Lung microvascular endothelial cell (primary cell): ENCODE results near the gene RXRA. TPM values are rescaled to one million over a fixed set of nuclear protein-coding genes. Genes with fewer than 3 reads are reported as not detected.

ENCODE experiments used
- DNase-seq, 2 donors: peaks; one replicate each; pipeline versions ENCODE4 v3.0.0 to v3.0.0-alpha.2; 2010; ENCODE audit warnings: low read depth in 2 of 2
- total RNA-seq: library from RNA; depleted of rRNA; stranded (reverse); fragments of >200 nt; gene quantifications from 2 replicates; pipeline ENCODE4 v1.2.1, GENCODE V29; 2014

RXRA gene
- total RNA-seq, 1 donor from 2014 or later, result 14.9 TPM

GRCh38 chr9:134336228-134336627, 10.0 kb downstream of the RXRA start:
- DNase-seq, result no peak

GRCh38 chr9:134336924-134337323, 10.7 kb downstream of the RXRA start:
- no peak for DNase-seq

DNA sequence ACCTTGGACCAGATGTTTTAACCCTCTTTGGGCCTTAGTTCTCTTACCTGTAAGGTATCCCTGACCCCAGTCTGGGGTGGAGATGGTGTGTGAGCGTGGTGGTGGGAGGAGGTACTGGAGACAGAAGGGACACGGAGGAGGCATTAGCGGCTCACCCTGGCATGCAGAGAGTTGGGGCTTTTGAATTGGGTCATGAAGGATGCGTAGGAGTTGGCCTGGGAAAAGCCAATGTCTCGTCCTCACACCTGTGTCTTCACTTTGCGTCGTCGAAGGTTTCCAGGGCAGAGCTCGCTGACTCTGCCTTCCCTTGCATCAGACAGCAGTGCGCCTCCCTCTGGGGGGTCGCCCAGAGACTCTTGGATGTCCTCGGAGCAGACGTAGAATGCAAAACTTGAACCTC, 11.2 kb downstream of the RXRA start:
- DNase-seq, result no peak

GRCh38 chr9:134338394-134339182, 12.3 kb downstream of the RXRA start:
- DNase-seq, result peak in 1 of 2 donors; percentile 79

DNA sequence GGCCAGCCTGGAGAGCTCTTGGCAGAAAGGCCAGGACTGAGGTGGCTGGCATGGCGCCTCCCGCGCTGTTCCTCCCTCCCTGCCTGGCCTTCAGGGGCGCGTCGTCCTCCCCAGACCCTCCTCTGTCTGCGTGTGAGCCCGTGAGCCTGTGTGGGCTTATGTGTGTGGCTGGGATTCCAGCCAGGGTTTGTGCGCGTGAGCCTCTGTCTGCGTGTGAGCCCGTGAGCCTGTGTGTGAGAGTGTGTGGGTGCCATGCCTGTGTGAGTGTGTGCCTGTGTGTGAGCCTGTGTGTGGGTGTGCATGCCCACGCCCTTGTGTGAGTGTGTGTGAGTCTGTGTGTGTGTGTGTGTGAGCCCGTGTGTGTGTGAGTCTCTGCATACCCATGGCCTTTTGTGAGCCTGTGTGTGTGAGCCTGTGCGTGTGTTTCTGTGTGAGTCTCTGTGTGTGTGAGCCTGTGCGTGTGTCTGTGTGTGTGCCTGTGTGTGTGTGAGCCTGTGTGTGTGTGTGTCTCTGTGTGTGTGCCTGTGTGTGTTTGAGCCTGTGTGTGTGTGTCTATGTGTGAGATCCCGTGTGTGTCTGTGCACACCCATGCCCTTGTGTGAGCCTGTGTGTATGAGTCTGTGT, 13.0 kb downstream of the RXRA start:
- DNase-seq, result peak; percentile 35 to 81

DNA sequence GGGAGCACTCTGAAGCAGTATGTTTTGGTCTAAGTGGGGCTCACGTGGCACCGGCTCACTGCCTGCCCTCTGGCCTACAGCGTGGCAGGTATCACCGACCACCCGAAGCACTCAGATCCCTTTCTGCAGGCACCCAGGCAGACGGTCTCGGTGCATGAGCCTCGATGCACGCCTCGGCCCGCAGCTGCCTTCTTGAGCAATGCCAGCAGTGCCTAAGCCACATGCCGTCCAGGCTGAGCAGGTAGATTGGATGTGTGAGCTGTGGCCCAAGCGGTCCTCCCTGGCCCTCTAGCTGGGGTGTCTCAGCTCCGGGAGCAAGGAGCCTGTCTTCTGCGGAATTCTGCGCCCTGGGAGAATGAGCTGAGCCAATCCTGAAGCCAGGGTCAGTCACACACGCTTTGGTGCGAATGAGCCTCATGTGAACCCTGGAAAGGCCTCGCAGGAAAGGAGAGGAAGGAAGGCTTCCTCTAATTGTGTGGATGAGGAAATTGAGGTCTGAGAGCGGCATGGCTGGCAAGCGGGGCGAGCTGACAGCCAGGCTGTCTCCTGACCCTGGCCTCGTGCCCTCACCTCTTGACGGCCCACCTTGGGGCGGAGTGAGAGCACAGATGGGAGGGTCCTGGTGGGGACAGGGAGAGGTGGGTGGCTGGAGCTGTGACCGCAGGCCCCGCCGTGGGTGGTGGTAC, 14.4 kb downstream of the RXRA start:
- peak; percentile 86 to 90 for DNase-seq

DNA sequence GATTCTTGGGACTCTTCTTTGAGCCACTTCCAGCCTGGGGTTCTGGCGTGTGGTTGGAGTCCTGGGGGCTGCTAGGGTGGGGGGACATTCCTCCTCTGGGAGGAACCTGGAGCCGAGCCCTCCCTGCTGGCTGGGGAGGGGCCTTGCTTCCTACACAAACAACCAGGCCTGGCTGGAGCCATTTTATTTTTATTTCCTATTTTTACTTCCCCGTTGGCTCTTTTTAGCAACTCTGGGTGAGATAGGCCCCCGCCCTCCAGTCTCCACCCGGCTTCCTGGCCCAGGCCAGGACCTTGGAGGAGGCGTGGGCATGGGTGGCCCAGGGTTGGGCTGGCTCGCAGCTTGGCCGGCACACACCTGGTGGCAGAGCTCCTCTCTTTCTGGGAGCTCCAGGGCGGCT, 15.1 kb downstream of the RXRA start:
- peak in 1 of 2 donors; percentile 76 for DNase-seq

- DNase-seq, result no peak
Observed at GRCh38 chr9:134341929-134342745, 15.9 kb downstream of the RXRA start.

DNA sequence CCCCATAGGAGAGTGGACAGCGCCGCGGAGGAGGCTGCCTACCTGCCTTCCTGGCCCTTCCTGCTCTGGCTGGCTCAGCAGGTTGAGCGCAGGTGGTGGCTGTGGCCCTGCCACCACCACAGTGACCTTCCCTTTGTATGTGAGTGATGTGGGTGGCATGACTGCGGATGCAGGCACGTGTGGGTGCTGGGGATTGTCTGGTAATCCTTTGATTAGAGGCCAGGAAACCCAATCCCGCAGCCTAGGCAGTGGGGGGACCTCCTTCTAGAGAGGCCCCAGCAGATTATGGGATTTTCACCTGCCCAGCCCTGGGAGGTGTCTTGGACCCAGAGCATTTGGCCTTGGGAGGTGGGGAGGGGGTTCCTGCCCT, 16.5 kb downstream of the RXRA start:
- DNase-seq, result no peak

DNA sequence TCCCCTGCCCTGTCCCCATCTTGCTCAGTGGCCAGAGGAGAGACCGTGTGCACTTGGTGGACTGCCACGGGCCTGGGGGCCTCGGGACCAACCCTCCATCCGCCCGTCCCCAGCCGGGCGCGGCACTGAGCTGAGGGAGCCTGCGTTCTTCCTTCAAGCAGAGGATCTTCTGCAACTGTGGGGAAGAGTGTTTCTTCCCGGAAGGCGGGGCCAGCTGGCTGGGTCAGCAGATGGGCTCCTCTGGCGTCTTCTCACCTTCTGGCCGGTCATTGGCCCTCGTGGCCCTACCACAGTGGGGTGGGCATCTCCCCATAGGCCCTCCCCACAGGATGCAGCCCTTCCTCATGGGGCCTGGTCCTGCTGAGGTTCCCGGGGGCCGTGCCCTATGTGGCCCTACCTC, 17.4 kb downstream of the RXRA start:
- DNase-seq, result no peak

GRCh38 chr9:134344068-134344799, 18.0 kb downstream of the RXRA start:
- DNase-seq, result no peak

- no peak for DNase-seq
Observed at GRCh38 chr9:134344800-134345310, 18.6 kb downstream of the RXRA start.

DNA sequence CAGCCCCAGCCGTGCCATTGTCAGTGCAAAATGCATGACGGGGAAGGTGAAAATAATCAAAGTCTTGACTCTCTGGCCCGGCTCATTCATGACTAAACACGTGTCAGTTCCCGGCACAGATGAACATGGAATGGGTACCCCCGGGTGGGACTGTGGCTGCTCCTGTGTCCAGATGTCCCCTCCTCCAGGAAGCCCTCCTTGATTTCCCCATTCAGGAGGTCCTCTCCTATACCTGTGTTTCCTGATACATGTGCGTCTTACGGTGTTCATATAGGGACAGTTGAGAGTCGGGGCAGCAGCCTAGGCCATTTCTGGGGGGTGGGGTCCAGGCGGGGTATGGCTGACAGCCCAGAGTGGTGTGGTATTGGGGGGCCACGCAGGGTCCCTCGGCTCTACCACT, 19.5 kb downstream of the RXRA start:
- DNase-seq, result no peak

DNA sequence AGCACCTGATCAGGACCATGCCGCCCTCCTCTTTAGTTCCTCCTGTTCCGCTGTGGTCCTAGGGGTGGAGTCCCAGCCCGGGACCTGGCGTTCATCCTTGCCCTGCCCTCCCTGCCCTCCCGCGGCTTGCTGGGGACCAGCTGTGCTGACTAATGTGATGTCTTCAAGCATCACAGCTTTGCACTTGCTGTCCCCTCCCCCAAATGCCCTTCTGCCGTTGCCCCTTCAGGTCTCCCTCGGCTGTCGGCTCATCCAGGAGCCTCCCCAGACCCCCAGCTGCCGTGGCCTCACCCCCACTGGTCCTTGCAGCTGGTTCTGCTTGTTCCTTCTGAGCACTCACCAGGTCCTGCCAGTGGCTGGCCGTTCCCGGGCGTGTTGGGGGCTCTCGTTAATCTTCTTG, 19.9 kb downstream of the RXRA start:
- DNase-seq, result no peak

DNA sequence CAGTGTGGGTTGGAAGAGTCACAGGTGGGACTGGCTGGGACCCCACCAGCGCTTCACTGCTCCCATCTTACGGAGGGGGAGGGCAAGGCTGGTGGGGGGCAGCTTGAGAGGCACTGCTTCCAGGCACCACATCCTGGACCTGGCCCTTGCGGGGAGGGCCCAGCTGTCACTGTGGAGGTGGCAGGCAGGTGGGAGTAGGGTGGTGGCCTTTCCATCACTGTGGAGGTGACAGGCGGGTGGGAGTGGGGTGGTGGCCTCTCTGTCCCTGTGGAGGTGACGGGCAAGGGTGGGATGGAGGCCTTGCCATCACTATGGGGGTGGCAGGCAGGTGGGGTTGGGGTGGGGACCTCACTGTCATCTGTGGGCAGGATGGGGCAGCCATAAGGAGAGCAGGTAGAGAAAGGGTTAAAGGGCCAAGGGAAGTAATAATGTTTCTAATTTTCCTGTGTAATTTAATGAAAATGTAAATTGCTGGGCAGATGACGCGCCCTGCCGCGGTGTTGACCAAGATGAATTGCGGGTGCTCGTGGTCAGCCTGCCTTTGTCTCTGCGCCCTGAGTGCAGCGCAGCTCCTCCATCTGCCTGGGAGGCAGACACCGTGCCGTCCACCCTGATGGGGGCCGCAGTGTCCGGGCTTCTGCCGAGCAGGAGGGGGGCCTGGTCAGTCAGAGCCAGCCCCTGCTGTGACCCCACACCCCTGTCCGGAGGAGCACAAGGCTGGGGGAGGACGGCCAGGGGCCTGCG, 20.8 kb downstream of the RXRA start:
- no peak for DNase-seq

DNA sequence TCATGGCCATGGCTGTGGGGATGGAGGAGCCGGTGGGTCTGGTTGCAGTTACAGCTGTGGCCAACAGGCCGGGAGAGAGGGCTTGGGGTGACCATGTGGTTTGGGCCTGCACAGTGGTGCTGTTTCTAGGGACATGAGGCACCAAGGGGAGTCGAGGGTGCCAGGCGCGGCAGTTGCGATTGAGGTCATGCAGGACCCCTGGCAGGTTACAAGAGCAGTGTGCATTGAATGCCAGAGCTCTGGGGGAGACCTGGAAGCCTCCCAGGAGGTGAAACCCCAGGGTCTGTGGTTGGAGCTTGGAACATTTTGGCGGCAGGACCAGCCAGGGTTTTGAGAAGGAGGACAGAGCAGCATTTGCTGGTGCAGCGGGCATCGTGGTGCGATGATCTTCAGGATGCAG, 21.7 kb downstream of the RXRA start:
- no peak for DNase-seq

- DNase-seq, result no peak
Observed at GRCh38 chr9:134348404-134349155, 22.3 kb downstream of the RXRA start.

GRCh38 chr9:134349936-134350335, 23.7 kb downstream of the RXRA start:
- no peak for DNase-seq

GRCh38 chr9:134350416-134350994, 24.2 kb downstream of the RXRA start:
- DNase-seq, result no peak
